ENCODE results near the gene PEAK3.

The PEAK3 gene

GRCh38 chr19:2315121-2315817 lies 33.3 kb upstream of the PEAK3 start:
- TF ChIP-seq CTCF (IDR thresholded peaks at IDR 0.05; ENCODE audit: borderline replicate concordance, insufficient read depth, low read depth, low read length): no peak
- no peak overlapping the region for H3K4me3 ChIP-seq (ENCODE audit: low read depth, low read length)

GRCh38 chr19:2312820-2313501 lies 31.0 kb upstream of the PEAK3 start:
- no peak for TF ChIP-seq CTCF (IDR thresholded peaks at IDR 0.05; ENCODE audit: borderline replicate concordance, insufficient read depth, low read depth, low read length)

GRCh38 chr19:2311093-2311492 lies 29.1 kb upstream of the PEAK3 start:
- no peak for TF ChIP-seq CTCF (IDR thresholded peaks at IDR 0.05; ENCODE audit: borderline replicate concordance, insufficient read depth, low read depth, low read length)
- no peak overlapping the region for H3K4me3 ChIP-seq (ENCODE audit: low read depth, low read length)

More at GRCh38 chr19:2312820-2313501, 31.0 kb upstream of the PEAK3 start:
- H3K4me3 ChIP-seq (ENCODE audit: low read depth, low read length): no peak overlapping the region

- H3K4me3 ChIP-seq (ENCODE audit: low read depth, low read length): no peak overlapping the region
- TF ChIP-seq CTCF (IDR thresholded peaks at IDR 0.05; ENCODE audit: borderline replicate concordance, insufficient read depth, low read depth, low read length): no peak
Observed at GRCh38 chr19:2309734-2310362, 27.9 kb upstream of the PEAK3 start.

- TF ChIP-seq CTCF (IDR thresholded peaks at IDR 0.05; ENCODE audit: borderline replicate concordance, insufficient read depth, low read depth, low read length): no peak
- no peak within 1 kb of the TSS for H3K4me3 ChIP-seq (ENCODE audit: low read depth, low read length)
Observed at GRCh38 chr19:2308114-2308556, 26.2 kb upstream of the PEAK3 start, which contains the start of gene LINGO3. LINGO3 (minus strand) TSS chr19:2308154; CDS start chr19:2291776, 16,378 bp downstream.

- no peak overlapping the region for H3K4me3 ChIP-seq (ENCODE audit: low read depth, low read length)
- TF ChIP-seq CTCF (IDR thresholded peaks at IDR 0.05; ENCODE audit: borderline replicate concordance, insufficient read depth, low read depth, low read length): no peak
Observed at GRCh38 chr19:2307518-2308012, 25.6 kb upstream of the PEAK3 start.

Measured in GM12875 (cell line).